Measurements from ENCODE around the gene RASGRP3.

Gene RASGRP3

GRCh38 chr2:33492399-33493134 lies 16.1 kb downstream of the RASGRP3 start:
- no peak for DNase-seq (ENCODE audit: low read depth in 2 of 2)

- DNase-seq (ENCODE audit: low read depth in 2 of 2), result no peak
These were observed 17.8 kb downstream of the RASGRP3 start for GRCh38 chr2:33494155-33494779.

- DNase-seq (ENCODE audit: low read depth in 2 of 2), result no peak
These were observed 18.6 kb downstream of the RASGRP3 start for GRCh38 chr2:33494877-33495641.

GRCh38 chr2:33495683-33496082 lies 19.2 kb downstream of the RASGRP3 start:
- DNase-seq (ENCODE audit: low read depth in 2 of 2), result no peak

GRCh38 chr2:33496150-33496549 lies 19.7 kb downstream of the RASGRP3 start:
- no peak for DNase-seq (ENCODE audit: low read depth in 2 of 2)

- DNase-seq (ENCODE audit: low read depth in 2 of 2), result no peak
These were observed 20.3 kb downstream of the RASGRP3 start for GRCh38 chr2:33496726-33497125.

- DNase-seq (ENCODE audit: low read depth in 2 of 2), result no peak
These were observed 20.8 kb downstream of the RASGRP3 start for GRCh38 chr2:33497221-33497650.

GRCh38 chr2:33498291-33498956 lies 22.0 kb downstream of the RASGRP3 start:
- no peak for DNase-seq (ENCODE audit: low read depth in 2 of 2)

GRCh38 chr2:33500177-33500576 lies 23.7 kb downstream of the RASGRP3 start:
- no peak for DNase-seq (ENCODE audit: low read depth in 2 of 2)

GRCh38 chr2:33502025-33502424 lies 25.6 kb downstream of the RASGRP3 start:
- DNase-seq (ENCODE audit: low read depth in 2 of 2), result no peak

- DNase-seq (ENCODE audit: low read depth in 2 of 2), result no peak
These were observed 26.6 kb downstream of the RASGRP3 start for GRCh38 chr2:33503002-33503401.

- no peak for DNase-seq (ENCODE audit: low read depth in 2 of 2)
These were observed 29.5 kb downstream of the RASGRP3 start for GRCh38 chr2:33505966-33506365.

GRCh38 chr2:33509908-33510585 lies 33.6 kb downstream of the RASGRP3 start:
- no peak for DNase-seq (ENCODE audit: low read depth in 2 of 2)

- DNase-seq (ENCODE audit: low read depth in 2 of 2), result no peak
These were observed 34.1 kb downstream of the RASGRP3 start for GRCh38 chr2:33510586-33510968.

GRCh38 chr2:33511141-33511540 lies 34.7 kb downstream of the RASGRP3 start:
- no peak for DNase-seq (ENCODE audit: low read depth in 2 of 2)

- no peak for DNase-seq (ENCODE audit: low read depth in 2 of 2)
These were observed 35.7 kb downstream of the RASGRP3 start for GRCh38 chr2:33512112-33512511.

- DNase-seq (ENCODE audit: low read depth in 2 of 2), result no peak
These were observed 37.0 kb downstream of the RASGRP3 start for GRCh38 chr2:33513480-33513879.

GRCh38 chr2:33516456-33516995 lies 40.1 kb downstream of the RASGRP3 start:
- DNase-seq (ENCODE audit: low read depth in 2 of 2), result no peak

GRCh38 chr2:33518200-33518599 lies 41.8 kb downstream of the RASGRP3 start:
- no peak for DNase-seq (ENCODE audit: low read depth in 2 of 2)

- DNase-seq (ENCODE audit: low read depth in 2 of 2), result no peak
These were observed 42.5 kb downstream of the RASGRP3 start for GRCh38 chr2:33518929-33519328.

- DNase-seq (ENCODE audit: low read depth in 2 of 2), result no peak
These were observed 45.4 kb downstream of the RASGRP3 start for GRCh38 chr2:33521791-33522281.
